HG02981 (cell line): ENCODE data around the gene HS6ST1.

Experiments
- ATAC-seq: cut with Tn5 transposase; IDR thresholded peaks from one replicate; pipeline ENCODE4 v1.9.1; 2021; ENCODE audit warnings: mild to moderate bottlenecking, moderate library complexity; ENCODE audit not compliant: unreplicated experiment

Gene HS6ST1

DNA sequence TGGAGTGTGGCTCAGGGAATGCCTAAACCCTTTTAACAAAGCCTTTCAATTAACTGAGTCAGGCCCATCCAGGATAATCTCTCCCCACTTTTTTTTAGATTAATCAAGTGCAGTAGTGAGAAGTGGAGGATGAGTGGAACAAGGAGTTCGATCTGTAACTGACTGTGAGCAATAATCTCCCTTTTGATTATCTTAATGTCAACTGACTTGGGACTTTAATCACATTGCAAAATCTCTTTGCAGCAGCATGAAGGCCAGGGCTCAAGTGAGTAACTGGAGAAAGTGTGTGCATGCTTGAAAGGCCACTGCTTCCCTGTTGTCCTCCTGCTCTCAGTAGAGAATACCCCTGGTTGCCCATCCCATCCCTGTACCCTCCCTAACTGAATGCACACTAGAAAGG is 32.1 kb upstream of the HS6ST1 start:
- no peak for ATAC-seq

- no peak for ATAC-seq
These were observed 30.0 kb upstream of the HS6ST1 start for GRCh38 chr2:128348701-128349100.

DNA sequence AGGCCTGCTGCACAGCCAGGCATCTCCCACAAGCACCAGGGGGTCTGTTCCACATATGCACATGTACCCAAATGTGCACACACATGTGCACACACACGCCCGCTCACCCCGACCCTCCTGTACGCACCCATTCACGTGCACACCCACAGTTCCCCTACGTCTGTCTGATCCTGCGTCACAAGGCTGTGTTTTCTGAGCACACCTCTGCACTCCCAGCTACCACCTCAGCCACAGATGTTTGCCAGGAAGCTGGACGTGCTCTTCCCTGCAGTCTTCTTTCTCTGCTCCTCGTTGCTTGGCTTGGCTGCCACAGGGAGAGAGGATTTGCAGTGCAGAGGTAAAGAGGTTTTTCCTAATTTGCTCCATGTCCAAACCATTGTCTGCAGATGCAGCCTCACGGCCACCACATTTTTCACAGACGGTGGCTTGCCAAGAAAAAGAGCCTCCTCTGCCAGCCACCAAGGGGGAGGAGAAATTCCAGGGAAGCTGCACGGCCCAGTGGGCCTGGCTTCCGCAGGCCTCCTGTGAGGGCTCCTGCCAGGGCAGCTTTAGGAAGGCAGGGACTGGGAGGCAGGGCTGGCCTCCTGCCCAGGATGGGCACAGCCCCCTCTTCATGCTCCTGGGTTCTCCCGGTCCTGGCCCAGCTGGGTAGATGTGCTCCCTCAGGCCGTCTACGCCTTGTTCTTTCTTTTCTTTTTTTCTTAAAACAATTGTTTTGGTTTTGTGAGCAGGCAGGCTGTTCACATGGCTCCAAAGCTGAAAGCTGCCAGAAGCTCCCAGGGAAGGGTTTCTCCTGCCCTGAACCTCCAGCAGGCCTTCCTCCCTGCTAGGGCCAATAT is 29.3 kb upstream of the HS6ST1 start:
- no peak for ATAC-seq

- ATAC-seq = no peak
These were observed 28.5 kb upstream of the HS6ST1 start for GRCh38 chr2:128347171-128347558.

- no peak for ATAC-seq
These were observed 27.9 kb upstream of the HS6ST1 start for GRCh38 chr2:128346291-128347170.

DNA sequence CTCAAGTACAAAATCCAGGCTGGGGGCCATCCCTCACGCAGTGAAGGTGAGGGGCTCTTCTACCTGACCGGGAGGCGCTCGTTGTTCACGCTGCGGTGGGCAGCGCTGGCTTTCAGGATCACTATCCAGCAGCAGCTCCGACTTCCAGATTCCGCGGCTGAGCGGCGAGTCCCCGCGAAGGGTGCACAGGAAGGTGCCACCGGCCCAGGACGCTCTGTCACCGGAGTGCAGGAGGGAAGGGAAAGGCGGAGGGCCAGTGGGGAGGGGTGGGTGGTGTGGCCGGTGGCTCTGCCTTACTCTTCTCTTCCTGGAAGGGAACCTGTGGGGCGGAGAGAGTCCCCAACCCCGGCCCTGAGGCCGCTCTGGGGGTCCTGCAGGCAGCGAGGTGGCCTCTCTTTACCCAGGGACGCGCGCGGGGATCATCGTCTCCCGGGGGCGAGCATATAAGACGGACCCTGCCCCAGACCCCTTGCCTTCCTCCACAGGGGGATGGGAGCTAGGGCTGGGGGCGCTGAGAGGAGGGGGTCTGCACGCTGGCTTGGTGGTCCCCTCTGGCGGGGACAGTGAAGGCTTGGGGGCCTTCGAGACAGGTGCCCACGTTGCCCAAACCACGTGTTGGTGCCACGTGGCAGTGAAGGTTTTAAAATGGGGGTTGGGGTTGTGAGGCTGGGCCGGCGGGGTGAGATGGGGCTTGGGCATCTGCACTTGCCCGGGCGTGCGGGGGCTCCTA is 26.9 kb upstream of the HS6ST1 start:
- ATAC-seq = no peak

DNA sequence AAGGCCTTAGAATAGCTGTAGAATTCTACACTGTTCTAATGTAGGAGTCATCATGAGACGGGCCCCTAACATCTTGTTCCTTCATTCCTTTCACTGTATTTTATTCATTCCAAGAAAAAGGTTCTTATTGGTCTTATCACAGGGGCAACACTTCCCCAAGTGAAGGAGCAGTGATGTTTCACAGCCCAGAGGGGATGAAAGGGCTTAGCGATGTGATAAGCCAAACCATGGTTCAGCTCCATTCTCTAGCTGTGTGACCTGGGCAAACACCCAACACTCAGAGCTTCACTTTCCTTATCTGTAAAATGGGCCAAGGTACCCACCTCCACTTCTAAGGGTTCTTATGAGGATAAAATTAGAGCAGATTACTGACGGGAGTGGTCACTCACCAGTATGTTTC is 25.4 kb upstream of the HS6ST1 start:
- no peak for ATAC-seq

DNA sequence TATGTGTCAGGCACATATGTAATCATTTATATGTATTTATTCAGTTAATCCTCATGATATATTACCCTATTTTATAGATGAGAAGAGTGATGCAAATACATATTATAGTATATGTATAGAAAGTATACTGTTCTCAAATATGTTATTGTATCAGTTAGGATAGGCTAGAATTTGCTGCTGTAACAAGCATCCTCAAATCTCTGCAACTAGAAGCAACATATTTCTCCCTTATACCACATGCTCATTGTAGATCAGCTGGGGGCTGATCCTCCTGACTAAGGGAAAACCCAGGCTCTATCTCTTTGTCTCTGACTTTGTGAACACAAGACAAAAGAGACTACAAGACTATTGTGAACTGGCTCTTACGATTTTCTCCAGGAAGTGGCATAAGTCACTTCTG is 24.8 kb upstream of the HS6ST1 start:
- ATAC-seq = no peak

DNA sequence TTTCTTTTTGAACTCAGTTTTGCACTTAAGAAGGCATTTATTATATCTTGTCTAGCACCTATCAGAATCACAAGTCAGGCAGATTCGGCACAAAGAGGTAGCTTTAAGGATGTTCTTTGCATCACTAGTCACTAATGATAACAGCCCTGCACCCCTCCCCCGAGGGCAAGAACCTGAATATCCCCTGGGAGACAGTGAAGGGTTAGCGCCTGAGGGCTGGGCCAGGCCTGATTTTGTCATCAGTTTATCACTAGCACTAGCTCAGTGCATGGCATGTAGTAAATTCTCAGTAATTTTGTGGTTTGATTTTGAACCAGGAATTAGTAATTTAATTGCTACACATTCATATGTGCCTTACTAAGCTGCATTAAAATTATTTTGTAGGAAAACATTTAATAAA is 23.9 kb upstream of the HS6ST1 start:
- ATAC-seq = no peak

- ATAC-seq = no peak
These were observed 23.0 kb upstream of the HS6ST1 start for GRCh38 chr2:128341621-128342020.

GRCh38 chr2:128332091-128332634 is 13.5 kb upstream of the HS6ST1 start:
- ATAC-seq = no peak

DNA sequence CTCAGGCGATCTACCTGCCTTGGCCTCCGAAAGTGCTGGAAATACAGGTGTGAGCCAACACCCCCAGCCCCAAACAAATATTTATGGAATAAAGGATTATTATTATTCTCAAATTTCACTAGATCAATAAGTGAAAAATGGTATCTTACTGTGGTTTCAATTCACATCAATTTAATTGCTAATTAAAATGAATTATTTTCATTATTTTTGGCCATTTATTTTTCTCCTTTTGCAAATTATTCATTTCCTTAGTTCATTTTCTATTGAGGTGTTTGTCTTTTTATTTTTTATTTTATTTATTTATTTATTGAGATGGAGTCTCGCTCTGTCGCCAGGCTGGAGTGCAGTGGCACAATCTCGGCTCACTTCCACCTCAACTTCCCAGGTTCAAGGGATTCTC is 11.9 kb upstream of the HS6ST1 start:
- ATAC-seq = no peak

DNA sequence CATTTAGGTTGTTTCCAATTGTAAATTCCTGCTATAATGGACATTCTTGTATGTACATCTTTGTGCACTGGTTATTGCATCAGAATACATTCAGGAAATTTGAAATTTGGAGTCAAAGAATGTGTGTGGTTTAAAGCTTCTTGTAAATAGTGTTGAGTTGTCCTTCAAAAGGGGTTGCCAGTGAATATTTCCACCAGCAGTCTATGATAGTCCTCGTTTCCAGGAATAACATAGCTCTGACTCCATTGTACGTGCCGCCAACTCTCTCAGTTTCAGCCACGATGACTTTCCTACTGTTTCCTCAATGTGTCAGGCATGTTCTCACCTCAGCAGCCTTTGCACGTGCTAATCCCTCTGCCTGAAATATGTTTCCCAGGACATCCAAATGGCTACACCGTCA is 10.9 kb upstream of the HS6ST1 start:
- ATAC-seq = no peak

GRCh38 chr2:128327180-128327964 is 8.7 kb upstream of the HS6ST1 start:
- ATAC-seq = no peak

- ATAC-seq = no peak
These were observed 7.7 kb upstream of the HS6ST1 start for GRCh38 chr2:128326346-128326745.

- no peak for ATAC-seq
These were observed 7.0 kb upstream of the HS6ST1 start for GRCh38 chr2:128325611-128326181.

DNA sequence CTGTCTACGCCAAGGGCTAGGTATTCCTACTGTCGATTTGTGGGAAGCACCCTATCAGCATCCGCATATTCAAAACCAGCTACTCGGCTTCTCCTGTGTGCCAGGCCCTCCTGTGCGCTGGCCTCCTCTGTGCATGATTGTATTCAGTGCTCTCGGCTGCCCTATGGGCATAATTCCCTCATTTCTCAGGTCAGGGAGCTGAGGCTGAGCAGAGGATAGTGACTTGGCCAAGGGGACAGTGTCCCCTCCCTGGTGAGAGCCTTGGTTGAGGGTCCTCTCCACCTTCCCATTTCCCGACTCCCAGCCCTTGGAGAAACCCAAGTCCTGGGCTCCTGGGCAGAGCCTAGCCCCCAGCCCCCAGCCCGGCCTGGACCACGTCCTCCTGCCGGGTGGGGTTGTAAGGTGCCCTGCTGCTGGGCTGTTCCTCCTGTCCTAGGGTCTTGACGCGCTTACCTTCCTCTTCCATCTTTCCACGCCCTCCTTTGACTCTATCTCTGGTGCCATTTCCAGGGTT is 6.3 kb upstream of the HS6ST1 start:
- no peak for ATAC-seq

- ATAC-seq = no peak
These were observed 5.6 kb upstream of the HS6ST1 start for GRCh38 chr2:128324008-128324896.

GRCh38 chr2:128323555-128323931 is 4.9 kb upstream of the HS6ST1 start:
- ATAC-seq = no peak
